NCI-H2029 (cell line): ENCODE data around the gene FGFR3.

Experiments used
- DNase-seq: peaks from one replicate; lab custom pipeline; 2025; lab: John Stamatoyannopoulos, UW

The FGFR3 gene

GRCh38 chr4:1788254-1788973, 4.7 kb upstream of the FGFR3 start:
- DNase-seq, result no peak

GRCh38 chr4:1789552-1789951, 3.5 kb upstream of the FGFR3 start:
- no peak for DNase-seq

GRCh38 chr4:1790005-1790404, 3.1 kb upstream of the FGFR3 start:
- DNase-seq, result no peak

GRCh38 chr4:1792158-1792831, 798 bp upstream of the FGFR3 start:
- no peak for DNase-seq

GRCh38 chr4:1793496-1793840, 375 bp downstream of the FGFR3 start:
- DNase-seq, result no peak

GRCh38 chr4:1793940-1794808, 1.1 kb downstream of the FGFR3 start:
- no peak for DNase-seq

- no peak for DNase-seq
Observed at GRCh38 chr4:1794809-1795298, 1.8 kb downstream of the FGFR3 start.

GRCh38 chr4:1795299-1796195, 2.5 kb downstream of the FGFR3 start:
- no peak for DNase-seq

GRCh38 chr4:1796486-1797204, 3.6 kb downstream of the FGFR3 start:
- DNase-seq, result no peak

GRCh38 chr4:1797298-1797860, 4.3 kb downstream of the FGFR3 start:
- DNase-seq, result no peak

- DNase-seq, result no peak
Observed at GRCh38 chr4:1797861-1798579, 4.9 kb downstream of the FGFR3 start.

GRCh38 chr4:1798580-1799386, 5.7 kb downstream of the FGFR3 start:
- DNase-seq, result no peak

- DNase-seq, result no peak
Observed at GRCh38 chr4:1799387-1800375, 6.6 kb downstream of the FGFR3 start.

- no peak for DNase-seq
Observed at GRCh38 chr4:1800805-1801204, 7.7 kb downstream of the FGFR3 start.

- no peak for DNase-seq
Observed at GRCh38 chr4:1801286-1801958, 8.3 kb downstream of the FGFR3 start.

GRCh38 chr4:1802151-1802715, 9.1 kb downstream of the FGFR3 start:
- DNase-seq, result no peak
